Measurements from ENCODE around the gene CCR5.

- no peak for TF ChIP-seq CTCF (IDR thresholded peaks at IDR 0.05)
- no peak for TF ChIP-seq POLR2A (IDR thresholded peaks at IDR 0.05)
Measured at GRCh38 chr3:46349484-46350261, 21.1 kb upstream of the CCR5 start.

Data from Peyer's patch (tissue), 4 donors.